HG02588 (cell line): ENCODE results near the gene SRBD1.

Experiments used
- ATAC-seq: cut with Tn5 transposase; IDR thresholded peaks from one replicate; pipeline ENCODE4 v1.9.1; 2021; ENCODE audit warnings: mild to moderate bottlenecking, moderate library complexity; ENCODE audit not compliant: unreplicated experiment

Gene SRBD1

DNA sequence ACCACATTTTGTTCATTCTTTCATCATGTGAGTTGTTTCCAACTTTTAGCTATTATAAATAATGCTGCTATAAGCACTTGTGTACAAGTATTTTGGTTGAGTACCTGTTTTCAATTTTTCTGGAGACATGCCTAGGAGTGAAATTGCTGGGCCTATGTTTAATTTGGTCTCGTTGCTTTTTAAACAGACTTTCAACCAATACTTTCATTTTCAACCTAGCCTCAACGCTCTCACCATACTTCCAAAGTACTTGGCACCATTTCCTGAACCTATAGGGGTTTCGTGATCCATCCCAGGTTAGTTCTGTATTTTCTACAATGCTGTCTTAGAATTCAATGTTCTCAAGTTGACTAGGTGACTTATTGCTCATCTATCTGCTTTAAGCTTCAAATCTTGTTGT lies 126.1 kb downstream of the SRBD1 start:
- ATAC-seq, result no peak

DNA sequence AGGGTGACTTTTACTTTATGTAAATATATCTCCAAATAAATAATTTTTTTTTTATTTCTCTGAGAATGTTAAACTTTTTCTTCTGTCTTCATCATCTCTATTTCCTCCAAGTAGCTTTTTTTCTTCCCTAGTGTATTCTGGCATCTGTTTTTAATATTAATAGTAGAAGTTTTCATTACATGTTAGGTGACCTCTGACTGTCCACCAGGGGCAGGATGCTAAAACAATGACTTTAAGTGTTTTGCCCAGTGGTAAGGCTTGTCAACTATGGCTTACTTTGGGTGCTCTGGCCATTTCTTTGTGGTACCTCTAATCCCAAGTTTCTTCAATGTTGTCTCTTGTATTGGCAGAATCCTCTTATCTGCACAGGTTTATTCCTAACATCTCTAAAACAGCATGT lies 127.1 kb downstream of the SRBD1 start:
- no peak for ATAC-seq

DNA sequence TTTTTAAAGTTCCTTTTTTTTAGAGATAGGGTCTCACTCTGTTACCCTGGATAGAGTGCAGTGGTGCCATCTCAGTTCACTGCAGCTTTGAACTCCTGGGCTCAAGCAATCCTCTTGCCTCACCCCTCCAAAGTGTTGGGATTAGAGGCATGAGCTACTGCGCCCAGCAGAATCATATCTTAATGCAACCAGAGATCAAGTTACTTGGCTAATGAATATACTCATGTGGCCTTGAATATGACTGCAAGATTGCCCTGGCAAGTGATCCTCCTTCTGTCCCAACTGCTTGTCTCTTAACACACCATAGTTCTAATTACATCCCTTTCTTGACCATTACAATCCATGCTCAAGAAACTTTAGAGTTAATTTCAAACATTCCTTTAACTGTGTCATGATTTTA lies 133.5 kb downstream of the SRBD1 start:
- no peak for ATAC-seq

DNA sequence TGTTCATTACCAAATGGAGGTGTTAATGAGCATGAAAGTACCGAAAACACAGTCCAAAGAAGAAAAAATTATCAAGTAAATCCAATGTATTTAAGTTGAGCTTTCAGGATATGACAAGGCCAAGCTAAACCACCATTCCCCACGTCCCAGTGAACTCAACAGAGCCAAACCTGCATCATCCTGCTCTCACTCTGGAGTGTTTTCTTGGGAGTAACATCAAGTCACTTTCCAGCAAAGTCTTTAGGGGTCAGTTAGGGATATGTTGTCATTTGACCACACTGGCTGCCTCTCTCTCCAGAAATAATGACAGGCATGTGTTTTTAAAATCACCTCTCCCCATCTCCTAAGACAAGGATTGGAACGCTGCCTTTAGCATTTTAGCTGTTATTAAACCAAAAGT lies 140.5 kb downstream of the SRBD1 start:
- no peak for ATAC-seq

DNA sequence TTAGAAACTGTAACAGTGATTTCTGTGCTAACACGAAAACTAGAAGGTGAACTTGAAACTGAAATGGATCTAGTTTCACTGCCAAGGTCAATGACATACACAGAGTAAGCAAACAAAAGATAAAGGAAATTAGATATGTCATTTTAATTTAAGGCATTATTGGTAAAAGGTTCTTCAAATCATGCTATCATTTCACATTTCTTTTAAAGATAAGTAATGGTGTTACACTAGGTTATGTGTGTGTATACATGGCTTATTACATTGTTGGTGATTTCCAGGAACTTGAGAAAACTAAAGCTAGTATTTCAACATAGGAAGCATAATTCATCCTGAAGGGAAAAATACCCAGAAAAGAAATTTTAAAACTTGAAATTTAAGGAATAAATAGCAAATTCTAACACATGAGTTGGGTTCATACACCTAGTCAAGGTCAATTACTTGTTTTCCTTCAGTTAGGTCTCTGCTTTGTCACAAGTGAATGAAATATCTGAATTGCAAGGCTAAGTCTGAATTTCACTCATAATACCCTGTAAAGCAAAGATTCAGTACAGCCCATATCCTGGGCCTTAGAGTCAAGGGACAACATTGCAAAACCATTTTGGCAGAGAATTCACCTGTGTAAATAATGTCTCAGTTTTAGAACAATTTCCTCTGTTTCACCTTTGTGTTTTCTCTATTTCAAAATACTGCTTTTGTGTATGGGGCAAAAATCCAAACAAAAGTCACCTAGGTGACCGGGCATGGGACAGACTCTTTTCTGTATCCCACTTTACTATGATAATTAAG lies 141.6 kb downstream of the SRBD1 start:
- ATAC-seq, result no peak

DNA sequence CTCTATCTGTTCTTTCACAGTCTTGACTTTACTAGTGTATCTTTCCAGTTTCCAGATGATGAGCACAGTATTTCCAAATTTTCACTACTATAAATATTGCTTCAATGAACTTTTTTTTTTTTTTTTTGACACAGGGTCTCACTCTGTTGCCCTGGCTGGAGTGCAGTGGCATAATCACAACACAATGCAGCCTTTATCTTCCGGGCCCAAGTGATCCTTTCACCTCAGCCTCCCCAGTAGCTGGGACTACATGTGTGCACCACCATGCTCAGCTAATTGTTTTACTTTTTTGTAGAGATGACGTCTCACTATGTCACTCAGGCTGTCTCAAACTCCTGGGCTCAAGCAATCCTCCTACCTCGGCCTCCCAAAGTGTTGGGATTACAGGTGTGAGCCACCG lies 142.8 kb downstream of the SRBD1 start:
- no peak for ATAC-seq

DNA sequence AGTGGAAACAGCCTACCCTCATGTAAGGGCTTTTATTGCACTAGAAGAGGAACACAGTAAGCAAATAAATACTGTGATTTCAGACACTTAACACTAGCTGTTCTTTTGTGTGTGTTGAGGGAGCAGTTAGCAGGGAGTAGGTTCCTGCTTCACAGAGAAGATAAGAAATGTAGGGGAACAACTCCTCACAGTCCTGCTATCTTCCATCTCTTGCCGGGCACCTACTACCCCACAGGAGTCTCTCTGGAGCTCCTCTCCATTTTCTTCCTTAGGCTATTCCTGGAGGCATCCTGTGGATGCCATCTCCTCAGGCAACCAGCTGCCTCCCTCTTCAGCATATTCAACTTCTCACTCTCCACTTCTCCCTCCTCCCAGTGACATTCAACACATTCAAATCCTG lies 145.0 kb downstream of the SRBD1 start:
- ATAC-seq, result no peak

DNA sequence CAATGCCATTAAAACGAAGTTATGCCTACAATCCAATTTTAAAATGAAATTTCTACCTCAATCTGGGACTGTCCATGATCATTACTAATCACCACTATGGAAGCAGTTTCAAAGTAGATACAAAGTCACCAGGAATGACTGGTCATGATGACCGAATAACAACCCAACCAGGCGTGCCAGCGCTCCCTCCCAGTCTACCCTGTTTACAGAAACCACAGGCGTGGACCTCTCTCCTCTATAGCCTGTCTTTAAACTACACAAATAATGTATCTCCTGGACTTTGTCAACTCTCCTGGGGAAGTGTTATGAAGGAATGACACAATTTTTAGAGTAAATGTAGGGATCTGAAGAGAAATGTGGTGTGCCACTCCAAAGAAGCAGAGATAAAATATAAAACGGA lies 150.2 kb downstream of the SRBD1 start:
- ATAC-seq, result no peak

DNA sequence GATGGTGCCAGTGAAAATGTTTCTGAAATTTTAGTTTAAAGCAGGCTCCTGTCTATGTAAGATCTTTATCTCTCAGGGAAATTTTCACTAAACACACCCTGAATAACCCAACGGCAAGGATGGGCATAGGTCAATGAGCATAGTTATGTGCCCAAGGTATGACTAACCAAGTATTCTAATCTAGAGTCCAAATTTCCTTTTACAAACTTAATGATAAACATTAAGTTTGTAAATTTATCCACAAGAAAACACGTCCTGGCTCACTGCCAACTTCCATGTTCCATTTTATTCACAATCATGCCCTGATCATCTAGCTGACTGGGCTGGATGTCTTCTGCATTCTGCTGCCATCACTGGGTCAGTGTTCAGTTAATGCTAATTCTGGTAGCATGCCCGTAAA lies 151.2 kb downstream of the SRBD1 start:
- ATAC-seq, result no peak

DNA sequence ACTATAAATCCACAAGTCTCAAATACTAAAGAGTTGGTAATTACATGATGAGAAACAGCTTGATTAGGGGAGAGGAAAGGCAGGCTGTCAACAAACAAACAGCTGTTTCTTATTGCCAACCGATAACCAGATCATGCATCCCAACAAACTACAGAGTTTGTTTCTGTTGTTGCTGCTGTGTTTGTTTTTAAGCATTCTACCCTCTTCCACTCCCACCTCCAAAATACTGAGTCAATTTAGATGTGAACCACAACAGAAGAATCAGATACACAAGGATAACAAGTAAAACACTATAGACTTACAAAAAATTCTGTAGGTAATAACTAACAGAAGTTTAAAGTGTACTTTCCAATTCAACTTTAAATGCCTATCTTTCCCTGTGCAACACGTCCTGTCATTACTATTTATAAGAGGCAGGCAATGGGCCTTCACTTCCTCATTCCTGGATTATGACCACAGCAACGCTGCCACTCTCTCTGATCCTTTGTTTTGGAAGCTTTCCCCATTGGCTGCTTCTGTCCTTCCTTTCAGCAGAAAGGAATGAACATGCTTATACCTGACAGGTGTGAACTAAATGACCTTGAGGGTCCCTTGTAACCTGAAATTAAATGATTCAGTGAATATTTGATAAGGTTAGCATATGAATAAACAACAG lies 152.0 kb downstream of the SRBD1 start:
- ATAC-seq, result no peak

DNA sequence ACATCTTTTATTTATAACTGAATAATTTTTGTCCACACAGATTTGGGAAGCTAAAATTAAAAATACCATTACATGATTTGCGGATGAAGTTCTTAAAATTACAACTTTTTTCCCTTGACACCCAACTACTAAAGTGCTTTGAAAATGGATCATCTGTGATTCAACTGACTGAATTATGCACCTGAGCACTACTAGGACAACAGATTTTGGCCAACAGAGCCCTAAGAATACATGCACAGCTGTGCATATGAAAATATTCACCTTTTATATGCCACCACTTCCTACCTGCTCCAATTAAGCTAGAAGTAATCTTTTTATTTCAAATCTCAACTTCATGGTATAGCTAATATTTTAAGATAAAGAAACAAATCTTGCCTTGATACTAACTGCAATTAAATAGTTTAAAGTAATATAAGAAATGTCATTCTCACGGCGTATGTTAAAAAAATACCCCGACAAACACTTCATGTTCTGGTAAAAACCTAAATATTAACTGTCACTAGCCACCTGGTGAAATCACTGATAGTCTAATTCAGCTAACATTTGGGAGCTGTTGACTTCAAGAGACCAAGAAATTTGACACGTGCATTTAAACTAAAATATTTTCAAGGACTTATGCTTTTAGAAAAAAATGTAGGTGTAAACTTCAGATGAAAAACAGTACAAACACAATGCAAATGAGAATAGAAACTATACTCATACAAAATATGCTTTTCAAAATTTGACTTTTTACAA lies 153.7 kb downstream of the SRBD1 start:
- ATAC-seq, result no peak

DNA sequence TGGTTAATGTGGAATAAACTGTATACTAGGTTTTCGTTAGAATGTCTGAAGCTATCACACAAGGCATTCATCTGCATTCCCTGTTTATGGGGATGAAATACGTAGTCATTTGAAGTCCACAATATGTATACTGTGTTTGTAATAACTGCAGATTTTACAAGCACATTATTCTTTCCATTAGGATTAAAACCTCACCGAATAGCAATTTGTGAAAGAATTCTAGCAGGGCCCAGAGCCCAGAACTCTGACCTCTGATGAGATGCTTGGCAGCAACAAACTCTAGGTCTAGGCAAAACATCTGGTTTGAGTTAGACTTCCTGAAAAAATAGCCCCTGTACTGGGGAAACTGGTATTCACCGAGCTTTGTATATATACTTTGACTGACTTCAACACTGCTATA lies 158.2 kb downstream of the SRBD1 start:
- no peak for ATAC-seq

DNA sequence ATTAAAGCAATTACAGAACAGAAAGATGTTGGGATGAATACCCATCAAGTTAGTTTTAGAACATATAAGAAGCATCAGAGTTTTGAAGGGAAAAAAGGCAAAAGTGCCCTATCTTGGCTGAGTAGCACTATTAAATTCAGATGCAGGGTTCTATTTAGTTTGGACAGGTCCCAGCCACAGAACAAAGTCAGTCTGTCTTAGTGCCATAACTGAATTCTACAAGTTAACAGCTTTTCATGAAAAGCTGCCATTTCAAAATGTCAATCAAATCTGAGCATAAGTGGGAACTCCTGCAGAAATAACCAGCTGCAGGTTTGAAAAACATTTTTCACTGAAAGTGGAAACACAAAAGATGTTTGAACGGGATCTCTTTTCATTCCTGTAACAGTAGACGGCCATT lies 160.4 kb downstream of the SRBD1 start:
- no peak for ATAC-seq

DNA sequence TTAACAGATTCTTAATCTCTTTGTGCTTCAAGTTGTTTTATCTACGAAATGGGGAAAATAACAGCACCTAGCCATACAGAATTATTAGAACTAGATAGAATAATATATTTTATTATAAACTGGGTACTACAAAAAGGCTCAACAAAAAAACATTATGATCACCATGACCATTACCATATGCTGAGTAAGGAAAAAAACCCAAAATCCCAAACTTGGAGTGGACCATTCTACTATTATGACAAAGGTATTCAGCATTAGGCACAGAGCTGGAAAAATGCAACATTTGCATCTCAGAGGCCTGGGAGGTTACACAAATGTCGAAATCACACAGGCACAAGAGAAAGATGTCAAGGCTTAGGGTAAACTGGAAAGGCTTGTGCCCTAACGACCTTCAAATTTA lies 162.8 kb downstream of the SRBD1 start:
- no peak for ATAC-seq

DNA sequence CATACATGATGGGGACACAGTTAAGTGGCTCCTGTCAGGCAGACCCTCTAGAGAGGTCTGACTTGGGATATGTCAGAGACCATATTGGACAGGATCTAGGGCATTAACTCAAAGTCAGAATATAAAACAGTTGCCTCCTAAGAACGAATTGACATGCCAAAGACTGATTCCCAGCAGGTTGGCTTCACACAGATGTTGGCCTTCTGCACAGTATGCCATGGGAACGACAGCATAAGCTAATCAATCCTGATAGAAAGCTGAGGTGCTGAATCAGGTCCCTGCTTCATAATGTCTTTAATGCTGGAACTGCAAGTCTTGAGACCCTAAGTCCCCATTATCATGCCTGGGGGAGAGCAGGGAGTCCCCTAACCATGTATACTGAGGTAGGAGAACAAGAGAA lies 165.1 kb downstream of the SRBD1 start:
- no peak for ATAC-seq

DNA sequence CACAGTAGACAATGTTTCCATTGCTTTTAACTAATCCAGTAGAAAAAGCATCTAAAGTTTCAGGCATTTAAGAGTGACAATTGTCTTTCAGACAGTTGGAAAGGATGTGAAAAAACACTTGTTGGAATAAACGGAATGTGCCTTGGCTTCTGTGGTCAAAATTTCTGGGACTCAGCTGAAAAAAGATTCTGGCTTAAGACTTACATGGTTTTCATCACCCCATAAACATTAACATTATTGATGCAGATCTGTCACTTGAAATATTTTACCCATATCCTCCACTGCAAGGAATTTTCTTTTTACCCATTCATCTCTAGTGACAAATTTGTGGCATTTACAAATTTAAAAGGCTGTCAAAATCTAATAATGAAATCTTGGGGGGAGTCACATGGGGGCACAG lies 166.0 kb downstream of the SRBD1 start:
- no peak for ATAC-seq

DNA sequence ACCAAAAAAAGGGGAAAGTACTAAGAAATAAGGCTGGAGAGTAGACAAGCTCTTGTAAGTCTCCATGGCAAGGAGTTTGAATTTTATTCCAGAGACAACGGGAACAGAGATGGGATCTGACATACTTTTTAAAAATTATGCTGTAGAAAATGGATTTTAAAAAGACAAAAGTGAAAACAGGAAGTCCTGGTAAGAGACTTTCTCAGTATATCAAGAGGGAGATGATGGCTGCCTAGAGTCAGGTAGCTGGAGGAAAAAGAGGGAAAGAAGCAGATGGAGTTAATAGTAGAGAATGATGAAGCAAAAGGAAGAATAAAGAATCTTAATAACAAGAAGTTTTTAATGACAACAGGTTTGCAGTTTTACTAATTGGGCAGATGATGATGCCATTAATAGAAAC lies 168.1 kb downstream of the SRBD1 start:
- ATAC-seq, result no peak

DNA sequence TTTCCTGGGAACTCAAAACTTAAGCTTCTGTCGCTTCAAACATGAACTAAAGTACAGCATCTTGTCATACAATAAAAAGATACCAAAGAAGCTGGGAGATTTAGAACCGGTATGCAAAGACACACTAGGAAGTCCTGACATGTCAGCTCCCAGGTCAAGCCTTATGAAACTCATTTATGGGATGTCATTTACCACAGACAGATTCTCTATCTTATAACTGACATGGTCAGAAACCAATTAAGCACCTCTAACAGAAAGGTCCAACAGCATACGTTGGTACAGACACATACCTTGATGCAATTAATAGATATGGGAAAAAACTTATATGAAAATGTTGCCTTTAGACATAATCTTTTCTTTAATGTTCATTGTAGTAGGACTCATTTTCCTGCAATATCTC lies 169.0 kb downstream of the SRBD1 start:
- ATAC-seq, result no peak

DNA sequence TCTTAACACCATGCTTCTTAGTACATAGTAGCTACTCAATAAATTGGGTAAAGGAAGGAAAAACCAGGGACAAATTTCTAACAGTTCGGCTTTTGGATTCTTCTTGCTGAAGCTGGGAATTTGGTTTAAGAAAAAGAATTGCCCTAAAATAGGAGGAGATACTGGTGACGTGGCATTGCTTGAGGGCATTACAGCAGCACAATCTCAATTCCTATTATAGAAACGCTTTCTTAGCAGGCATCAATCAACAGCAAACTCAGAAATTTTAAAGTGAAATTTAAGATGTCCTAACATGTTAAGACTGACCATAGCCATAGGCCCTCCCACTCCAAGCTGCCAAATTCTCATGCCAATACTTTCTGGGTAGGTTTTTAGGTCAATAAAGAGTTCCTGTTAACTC lies 169.5 kb downstream of the SRBD1 start:
- no peak for ATAC-seq

DNA sequence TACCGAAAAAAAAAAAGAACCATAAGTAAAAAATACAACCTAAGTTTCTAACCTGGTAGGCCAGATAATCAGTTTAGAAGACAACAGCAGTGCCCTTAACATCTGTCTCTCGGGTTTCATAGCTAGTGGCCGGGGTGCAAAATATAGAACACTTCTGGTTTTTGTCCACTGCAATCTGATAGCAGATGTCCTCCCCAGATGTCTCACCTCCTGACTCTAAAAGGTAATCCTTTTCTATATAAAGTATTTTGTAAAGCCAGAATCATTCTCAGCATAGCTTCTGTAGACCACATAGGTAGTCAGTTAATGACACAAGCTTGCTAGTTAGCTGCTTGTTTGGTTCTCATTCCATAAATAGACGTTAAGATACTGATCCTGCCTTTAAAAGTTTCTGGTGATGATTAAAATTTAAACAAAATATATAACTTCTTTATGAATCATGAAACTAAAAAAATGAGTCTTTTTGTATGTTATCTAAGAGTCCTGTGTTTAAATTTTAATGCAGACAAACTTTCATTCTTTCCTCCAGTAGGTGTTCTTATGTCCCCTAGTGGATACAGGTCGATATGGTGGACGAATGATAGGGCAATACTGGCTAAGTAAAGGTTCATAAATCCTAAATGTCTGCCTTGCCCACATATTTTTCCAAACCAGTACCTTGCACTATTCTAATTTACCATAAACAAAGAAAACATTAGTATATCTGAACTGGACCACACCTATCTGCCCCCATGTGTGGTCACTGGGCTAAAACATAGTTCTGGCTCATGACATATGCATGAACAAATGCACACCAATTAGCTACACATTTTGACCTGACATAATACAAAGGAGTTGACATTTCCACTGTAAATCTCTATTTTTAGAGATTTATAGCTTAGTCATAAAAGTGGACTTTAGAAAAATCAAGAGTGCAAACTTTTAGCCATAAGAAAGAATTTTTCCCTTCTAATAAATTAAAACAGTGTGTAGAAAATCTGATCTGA lies 171.0 kb downstream of the SRBD1 start:
- ATAC-seq, result peak; percentile 77
